NCI-H446 treated with DMSO at 0.1 percent for 48 hours (cell line): ENCODE results near the gene PPIE.
"Not testable (repeated sequence)": the region's sequence is repeated elsewhere in the genome, so short reads cannot be mapped to it uniquely, and the experiment has no call there.

ENCODE experiments used
- DNase-seq: peaks from one replicate; lab custom pipeline; 2025; lab: John Stamatoyannopoulos, UW

Gene PPIE

DNA sequence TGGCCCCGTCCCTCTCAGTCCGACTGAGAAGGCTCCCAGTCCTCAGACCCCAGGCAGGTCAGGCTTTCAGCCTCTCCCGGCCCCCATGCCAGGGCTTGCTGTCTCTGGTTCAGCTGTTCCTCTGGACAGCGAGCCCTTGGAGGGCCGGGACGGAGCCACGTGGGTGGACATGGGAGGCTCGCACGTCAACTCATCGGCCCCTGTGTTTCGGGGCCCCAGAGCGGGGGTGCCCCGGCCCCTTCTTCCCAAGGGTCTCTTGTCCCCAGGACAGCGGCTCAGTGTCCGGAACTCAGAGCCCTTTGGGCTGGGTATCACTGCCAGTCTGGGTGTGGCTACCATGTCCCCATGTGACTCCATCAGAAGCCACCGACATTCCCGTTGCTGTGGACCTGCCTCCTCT, 39.2 kb downstream of the PPIE start:
- DNase-seq: not testable (repeated sequence)

- not testable (repeated sequence) for DNase-seq
Observed at GRCh38 chr1:39778463-39779099, 39.9 kb downstream of the PPIE start.

DNA sequence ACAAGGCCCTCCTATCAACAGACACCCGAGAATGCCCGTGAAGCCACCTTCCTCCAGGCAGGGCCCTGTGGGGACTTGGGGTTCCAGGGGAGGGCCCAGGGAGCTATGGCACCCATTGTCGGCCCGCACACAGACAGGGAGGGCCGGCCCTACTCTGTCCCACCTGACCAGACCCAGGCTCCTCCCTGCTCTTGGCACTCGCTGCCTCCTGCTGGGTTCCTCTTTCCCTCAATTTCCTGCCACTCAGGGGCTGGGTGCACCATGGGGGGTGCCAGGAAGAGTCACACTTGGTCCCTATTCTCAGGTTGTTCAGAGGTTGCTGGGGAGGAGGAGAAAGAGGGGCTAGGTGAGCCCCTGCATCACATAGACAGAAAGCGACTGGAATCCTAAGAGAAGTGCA, 40.5 kb downstream of the PPIE start:
- no peak for DNase-seq

GRCh38 chr1:39779821-39780220, 41.1 kb downstream of the PPIE start:
- no peak for DNase-seq

- no peak for DNase-seq
Observed at GRCh38 chr1:39781349-39781715, 42.6 kb downstream of the PPIE start.

DNA sequence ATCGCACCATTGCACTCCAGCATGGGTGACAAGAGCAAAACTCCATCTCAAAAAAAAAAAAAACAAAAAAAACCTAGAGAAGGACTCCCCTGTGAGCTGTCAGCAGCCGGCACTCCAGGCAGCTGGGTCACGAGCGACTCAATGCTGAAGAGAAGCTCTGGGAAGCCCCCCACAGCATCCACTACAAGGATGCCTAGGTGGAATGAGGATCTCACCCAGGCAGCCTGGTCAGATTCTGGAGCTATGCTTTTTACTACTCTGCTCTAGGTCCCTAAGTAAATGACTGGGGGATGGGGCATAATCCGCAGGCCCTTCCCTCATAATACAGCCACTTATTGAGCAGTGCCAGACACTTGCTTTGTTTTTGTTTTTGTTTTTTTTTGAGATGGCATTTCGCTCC, 43.4 kb downstream of the PPIE start:
- no peak for DNase-seq

- not testable (repeated sequence) for DNase-seq
Observed at GRCh38 chr1:39782685-39783084, 44.0 kb downstream of the PPIE start.

DNA sequence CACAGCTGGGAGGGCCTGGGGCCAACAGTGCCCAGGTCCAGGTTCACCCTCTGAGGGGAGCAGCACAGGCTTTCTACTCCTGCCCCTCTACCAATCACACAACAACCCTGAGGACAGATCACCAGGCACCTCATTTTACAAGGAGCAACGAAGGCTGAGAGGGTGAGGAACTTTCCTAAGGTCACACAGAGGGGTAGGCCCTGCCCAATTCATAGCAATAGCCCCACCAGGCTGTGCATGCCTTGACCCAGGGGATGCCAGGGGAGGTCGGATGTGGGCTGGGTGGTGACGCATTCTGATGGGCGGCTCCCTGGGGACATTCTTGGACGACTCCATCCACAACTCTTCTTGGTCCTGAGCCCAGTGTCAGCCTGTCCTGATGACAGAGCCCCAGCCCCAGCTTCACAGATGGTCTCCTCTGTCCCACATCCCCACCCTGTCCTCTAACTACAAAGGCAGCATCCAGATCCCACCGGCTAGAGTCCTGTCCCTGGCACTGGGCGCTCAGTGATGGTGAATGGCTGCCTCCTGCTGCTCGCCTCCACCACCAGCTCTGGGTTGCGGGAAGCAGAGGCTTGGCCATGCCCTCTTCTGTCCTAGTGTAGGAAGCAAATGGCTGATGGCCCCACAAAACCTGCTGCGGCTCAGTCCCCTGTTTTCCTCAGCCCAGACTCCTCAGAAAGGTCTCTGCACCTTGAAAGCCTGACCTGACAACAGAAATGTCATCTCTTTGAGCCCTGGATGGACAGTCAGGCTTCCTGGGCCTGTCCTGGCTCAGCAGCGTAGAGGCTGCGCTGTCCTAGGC, 47.8 kb downstream of the PPIE start:
- not testable (repeated sequence) for DNase-seq

- DNase-seq: not testable (repeated sequence)
Observed at GRCh38 chr1:39787108-39787375, 48.4 kb downstream of the PPIE start.

GRCh38 chr1:39787468-39787867, 48.8 kb downstream of the PPIE start:
- DNase-seq: no peak

DNA sequence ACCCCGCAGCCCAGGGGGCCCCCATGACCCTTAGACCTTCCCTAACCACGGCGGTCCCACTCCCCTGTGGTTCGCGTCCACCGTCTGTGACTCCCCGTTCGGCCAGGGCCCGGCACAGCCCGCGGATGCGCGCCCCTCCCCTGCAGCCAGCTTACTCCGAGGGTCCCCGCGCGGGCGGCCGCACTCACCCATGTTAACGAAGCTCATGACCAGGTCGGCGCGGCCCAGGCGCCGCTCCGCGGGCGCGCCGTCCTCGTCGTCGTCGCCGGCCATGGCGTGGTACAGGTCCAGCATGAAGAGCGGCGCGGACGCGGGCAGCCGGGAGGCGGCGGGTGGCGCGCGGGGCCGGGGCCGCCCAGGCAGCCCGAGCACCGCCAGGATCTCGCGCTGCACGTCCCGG, 49.3 kb downstream of the PPIE start:
- DNase-seq: not testable (repeated sequence)

GRCh38 chr1:39788426-39788757, 49.7 kb downstream of the PPIE start:
- no peak for DNase-seq

GRCh38 chr1:39788758-39789570, 50.3 kb downstream of the PPIE start, which contains the start of gene BMP8B:
Gene BMP8B (minus strand): TSS chr1:39788865. CDS start chr1:39788485, 380 bp downstream.
- DNase-seq: peak; percentile 20

- no peak for DNase-seq
Observed at GRCh38 chr1:39789571-39790110, 51.0 kb downstream of the PPIE start.

DNA sequence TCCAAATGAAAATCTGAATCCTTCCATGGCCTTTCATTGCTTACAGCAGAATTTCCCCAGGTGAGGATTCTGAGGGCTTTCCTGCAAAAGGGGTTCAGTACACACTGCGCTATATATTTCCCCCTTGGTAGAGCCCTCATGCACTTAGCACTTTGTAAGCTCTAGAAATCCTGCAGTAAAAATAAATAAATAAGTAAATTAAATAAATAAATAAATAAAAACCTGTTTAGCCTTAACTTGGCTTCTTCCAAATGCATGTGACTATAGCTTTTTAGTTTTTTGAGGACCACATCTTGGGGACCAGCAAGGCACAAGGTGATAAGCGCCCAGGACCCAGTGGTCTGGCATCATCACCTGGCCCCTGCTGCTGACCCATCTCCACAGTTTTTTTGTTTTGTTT, 53.2 kb downstream of the PPIE start:
- no peak for DNase-seq

DNA sequence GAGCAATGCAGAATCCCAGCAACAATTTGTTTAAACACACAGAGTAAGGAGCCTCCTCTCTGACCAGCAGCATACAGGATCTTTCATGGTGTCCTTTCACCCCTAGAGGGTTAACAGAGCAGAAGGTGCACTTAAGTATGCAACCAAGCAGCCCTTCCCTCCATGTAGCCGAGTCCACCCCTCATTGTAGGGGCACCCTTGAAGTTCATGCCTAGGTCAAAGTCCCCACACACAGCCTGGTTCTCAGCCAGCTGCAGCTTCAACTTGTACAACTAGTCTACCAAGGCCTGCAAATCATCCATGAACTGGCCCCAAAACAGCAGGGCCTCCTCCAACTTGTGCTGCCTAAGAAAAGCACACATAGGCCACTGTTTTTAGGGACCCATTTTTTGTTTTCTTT, 57.0 kb downstream of the PPIE start:
- no peak for DNase-seq

GRCh38 chr1:39798859-39799769, 60.4 kb downstream of the PPIE start:
- not testable (repeated sequence) for DNase-seq

DNA sequence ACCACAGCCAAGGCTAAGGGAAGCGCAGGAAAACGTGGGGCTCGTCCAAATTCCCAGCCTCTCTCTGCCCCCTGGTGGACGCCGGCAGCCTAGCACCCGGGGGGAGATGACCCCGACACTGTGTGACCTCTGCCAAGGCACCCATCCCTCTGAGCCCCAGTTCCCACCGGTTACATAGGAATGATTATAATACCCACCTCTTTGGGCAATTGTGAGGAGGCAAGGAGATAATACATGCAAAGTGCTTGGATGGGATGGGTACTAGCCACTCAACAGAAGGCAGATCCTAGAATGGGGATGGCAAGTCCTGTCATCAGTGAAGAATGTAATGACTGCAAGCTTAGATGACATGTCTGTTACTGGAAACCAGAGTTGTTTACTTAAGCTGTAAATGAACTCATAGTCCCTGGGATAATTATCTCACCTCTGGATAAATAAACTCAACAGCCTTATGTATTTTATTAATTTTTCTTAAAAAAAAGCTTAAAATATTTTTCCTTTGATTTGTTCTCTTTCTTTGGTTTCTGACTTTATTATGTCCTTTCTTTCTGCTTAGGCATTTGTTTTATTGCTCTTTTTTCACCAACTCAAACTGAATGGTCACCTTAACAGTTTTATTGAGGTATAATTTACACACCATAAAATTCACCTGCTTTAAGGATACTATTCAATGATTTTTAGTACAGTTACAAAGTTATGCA, 61.2 kb downstream of the PPIE start:
- DNase-seq: no peak

GRCh38 chr1:39800471-39800835, 61.8 kb downstream of the PPIE start:
- no peak for DNase-seq

- no peak for DNase-seq
Observed at GRCh38 chr1:39802496-39803260, 64.0 kb downstream of the PPIE start.
